IPS-20b (cell line): ENCODE data around the gene INCA1.

ENCODE experiments used
- H3K27ac ChIP-seq: one replicate; pipeline ENCODE4 v1.5.1; 2013; ENCODE audit warnings: low read length
- H3K27me3 ChIP-seq: 2 replicates; pipeline ENCODE4 v1.6.1; 2013; ENCODE audit warnings: mild to moderate bottlenecking, low read length, inconsistent platforms; ENCODE audit not compliant: insufficient read depth
- H3K36me3 ChIP-seq: 2 replicates; pipeline ENCODE4 v1.6.1; 2013; ENCODE audit warnings: low read depth, mild to moderate bottlenecking, inconsistent platforms, low read length, moderate library complexity; ENCODE audit not compliant: insufficient read depth
- H3K4me1 ChIP-seq: 2 replicates; pipeline ENCODE4 v1.6.1; 2013; ENCODE audit warnings: mild to moderate bottlenecking, control low read depth, inconsistent platforms, low read length, moderate library complexity; ENCODE audit not compliant: insufficient read depth
- H3K4me3 ChIP-seq: 2 replicates; pipeline ENCODE4 v1.5.1; 2013; ENCODE audit warnings: mild to moderate bottlenecking, low read length, inconsistent platforms
- H3K9ac ChIP-seq: 2 replicates; pipeline ENCODE4 v1.6.1; 2013; ENCODE audit warnings: low read depth, mild to moderate bottlenecking, inconsistent platforms, low read length, moderate library complexity
- H3K9me3 ChIP-seq: 2 replicates; pipeline ENCODE4 v1.6.1; 2013; ENCODE audit warnings: mild to moderate bottlenecking, low read depth, low read length, inconsistent platforms; ENCODE audit not compliant: insufficient read depth

The INCA1 gene

DNA sequence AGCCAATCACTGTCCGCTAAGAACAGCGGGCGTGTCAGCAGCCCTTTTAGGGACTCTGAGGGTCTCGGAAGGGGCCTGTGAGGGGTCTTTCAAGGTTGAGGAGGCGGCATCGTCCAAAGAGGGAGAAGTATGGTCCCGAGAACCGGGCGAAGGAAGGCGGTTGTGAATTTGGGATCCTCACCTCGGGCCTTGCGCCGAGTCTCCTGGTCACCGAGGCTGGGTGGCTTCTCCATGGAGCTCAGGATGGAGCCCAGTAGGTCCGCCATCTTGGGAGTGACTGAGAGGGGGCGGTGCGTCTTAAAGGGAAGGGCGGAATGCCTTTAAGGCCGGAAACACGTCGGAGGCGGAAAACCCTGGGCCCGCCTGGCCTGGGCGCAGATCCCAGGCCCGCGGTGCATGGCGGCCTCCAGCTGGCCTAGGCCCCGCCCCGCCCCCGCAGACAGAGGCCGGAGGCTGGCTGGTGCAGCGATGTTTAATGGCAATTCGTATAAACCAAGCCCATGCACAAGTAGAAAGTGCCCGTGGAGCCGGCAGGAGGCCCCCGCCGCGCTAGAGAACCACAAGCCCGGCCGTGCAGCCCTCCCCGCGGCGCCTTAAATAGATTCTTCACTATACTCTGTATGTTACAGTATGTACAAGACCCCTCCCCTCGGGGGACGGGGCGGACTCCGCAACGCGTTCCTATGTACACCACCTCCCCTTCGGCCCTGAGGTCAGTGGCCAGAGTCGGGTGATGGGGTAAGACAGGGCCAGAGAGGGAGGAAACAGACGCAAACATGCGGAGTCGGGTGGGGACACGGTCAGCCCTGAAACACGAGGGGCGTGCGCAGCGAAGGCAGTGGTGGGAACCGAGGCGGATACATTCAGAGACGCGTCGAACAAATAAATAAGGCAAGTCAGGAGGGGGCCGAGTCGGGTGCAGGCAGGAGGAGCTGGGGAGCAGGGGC is 29.5 kb downstream of the INCA1 start, which contains the start of gene SPAG7:
SPAG7 (minus strand) TSS at position 279 of the 947 bp plus-strand sequence; CDS start at position 266, 13 bp downstream.
- peaks cover 24% of the 10 kb centered on the region; the same call in 1 of the 2 replicates for H3K27me3 ChIP-seq
- peaks cover 8% of the 10 kb centered on the region for H3K4me1 ChIP-seq
- peak within 1 kb of the TSS; percentile 96 for H3K9ac ChIP-seq
- H3K36me3 ChIP-seq: peaks cover 21% of the 10 kb centered on the region
- no peaks in the 10 kb centered on the region for H3K9me3 ChIP-seq
- peak within 1 kb of the TSS; percentile 91 for H3K4me3 ChIP-seq
- H3K27ac ChIP-seq: peak within 1 kb of the TSS; percentile 86

DNA sequence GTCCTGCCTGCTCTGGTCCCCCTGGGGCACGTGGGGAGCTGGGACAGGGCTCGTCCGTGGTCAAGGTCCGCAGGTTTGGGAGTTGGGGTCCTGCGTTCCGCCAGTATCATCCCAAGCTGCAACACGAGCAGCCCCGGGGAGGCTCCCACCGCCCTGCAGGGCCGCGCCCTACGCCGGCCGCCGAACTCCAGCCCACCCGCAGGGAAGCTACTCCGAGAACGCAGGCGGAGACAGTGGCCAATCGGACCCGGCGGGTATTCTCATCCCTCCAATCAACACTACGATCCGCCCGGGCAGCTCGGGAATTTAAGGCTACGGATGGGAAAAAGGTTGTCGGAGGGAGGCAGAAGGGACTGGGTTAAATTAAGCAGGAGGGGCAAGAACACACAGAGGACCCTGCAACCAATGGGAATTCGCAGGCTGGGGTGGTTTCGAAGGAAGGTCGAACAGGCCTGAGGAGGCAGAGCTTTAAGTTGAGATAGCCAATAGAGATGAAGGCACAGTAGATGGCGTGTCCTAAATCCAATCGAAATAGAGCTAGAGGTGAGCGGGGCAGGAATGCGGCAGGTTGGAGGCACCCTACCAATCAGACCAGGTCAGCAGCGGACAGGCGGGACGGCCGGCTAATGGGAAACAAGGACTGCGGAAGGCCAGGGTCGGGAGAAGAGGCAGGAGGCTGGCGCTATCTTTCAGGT is 30.3 kb downstream of the INCA1 start:
- peak overlapping the region; percentile 77 for H3K27ac ChIP-seq
- H3K9ac ChIP-seq: peak overlapping the region; percentile 96
- H3K4me3 ChIP-seq: peak overlapping the region; percentile 91
- no peaks in the 10 kb centered on the region for H3K9me3 ChIP-seq
- peaks cover 8% of the 10 kb centered on the region for H3K4me1 ChIP-seq
- peaks cover 21% of the 10 kb centered on the region for H3K36me3 ChIP-seq
- H3K27me3 ChIP-seq: peaks cover 15% of the 10 kb centered on the region; the same call in 1 of the 2 replicates

DNA sequence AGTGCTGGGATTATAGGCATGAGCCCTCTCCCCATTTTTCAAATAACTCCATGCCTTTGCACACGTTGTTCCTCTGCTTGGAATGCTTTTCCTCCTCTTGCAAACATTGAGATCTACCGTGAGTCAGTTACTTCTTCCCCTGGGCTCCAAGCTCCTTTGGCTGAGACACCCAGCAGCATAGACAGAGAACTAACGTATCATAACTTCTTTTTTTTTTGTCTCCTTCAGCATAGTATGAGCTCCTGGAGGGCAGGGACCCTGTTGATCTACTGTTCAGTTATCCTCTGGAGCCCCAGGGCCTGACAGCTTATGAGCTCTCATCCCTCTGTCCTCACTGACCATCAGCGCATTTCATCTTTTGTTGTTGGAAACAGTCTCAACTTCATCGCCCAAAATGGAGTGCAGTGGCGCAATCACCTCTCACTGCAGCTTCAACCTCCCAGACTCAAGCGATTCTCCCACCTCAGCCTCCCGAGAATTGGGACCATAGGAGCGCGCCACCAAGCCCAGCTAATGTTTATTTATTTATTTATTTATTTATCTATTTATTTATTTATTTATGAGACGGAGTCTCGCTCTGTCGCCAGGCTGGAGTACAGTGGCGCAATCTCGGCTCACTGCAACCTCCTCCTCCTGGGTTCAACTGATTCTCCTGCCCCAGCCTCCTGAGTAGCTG is 31.9 kb downstream of the INCA1 start:
- Histone ChIP-seq H3K9me3 (no peaks in the 10 kb centered on the region), H3K36me3 (peaks cover 14% of the 10 kb centered on the region), H3K9ac (no peak overlapping the region), H3K4me3 (no peak overlapping the region), H3K27me3 (peaks cover 3% of the 10 kb centered on the region; the same call in 1 of the 2 replicates), H3K27ac (no peak overlapping the region), H3K4me1 (peaks cover 11% of the 10 kb centered on the region)

DNA sequence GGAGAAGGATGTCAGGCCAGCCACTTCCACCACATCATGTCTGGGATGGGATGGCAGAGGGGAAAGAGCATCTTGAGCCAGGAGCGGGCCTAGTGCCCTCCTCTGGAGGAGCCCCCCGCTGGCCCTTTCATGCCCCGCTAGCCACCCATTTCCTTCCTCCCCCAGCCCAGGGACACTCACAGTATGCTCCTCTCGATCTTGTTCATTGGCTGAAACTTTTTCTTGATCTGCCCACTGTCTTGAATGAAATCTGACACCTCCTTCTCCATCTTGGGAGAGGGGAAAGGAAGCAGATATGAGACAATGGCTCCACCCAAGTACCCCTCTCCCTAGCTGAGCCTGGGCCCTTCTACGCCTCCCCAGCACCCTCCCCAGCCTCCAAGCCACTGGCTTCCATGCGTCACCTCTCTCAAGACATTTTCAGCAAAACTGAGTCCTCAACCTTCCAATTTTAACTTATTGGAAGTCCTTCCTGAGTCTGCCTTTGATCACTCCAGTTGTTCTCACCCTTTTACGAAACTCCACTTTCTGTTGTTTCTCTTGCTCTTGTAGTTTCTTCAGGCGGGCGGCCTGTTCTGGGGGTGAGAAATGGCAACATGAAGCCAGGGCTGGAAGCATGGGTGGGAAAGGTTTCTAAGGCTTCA is 36.9 kb downstream of the INCA1 start:
- peaks cover 17% of the 10 kb centered on the region for H3K36me3 ChIP-seq
- no peak overlapping the region for H3K9ac ChIP-seq
- H3K27ac ChIP-seq: no peak overlapping the region
- H3K4me1 ChIP-seq: peaks cover 9% of the 10 kb centered on the region; the same call in 1 of the 2 replicates
- no peak overlapping the region for H3K4me3 ChIP-seq
- no peaks in the 10 kb centered on the region for H3K27me3 ChIP-seq
- H3K9me3 ChIP-seq: no peaks in the 10 kb centered on the region

DNA sequence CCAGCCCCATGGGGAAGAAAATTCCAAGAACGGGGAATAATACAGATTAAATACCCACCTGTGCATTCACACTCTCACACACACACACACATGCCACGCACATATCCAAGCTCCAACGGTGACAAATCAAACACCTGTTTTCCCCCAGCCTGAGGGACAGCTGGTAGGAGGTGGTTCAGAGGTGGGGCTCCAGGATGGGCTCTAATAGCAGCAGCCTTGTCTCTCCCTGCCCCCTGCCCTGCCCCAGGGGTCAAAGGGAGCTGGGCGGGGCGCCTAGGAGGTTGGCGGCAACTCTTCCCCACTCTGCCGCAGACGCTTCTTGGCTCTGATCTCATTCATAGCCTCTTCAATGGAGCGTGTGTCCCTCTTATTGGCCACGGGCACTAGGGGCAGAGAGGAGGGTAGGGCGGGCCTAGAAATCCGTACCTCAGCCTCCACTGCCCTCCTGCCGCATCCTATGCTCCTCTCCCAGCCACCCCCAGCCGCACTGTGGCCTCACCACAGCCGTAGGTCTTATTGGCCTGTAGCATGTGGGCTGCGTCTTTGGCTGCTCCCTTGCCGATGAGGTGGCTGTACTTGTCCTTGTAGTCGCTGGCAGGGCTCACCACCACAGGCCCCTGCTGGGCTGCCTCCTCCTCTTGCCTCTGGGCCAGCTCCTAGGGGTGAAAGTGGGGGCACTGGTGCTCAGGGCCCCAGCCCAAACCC is 37.9 kb downstream of the INCA1 start:
- Histone ChIP-seq H3K9me3 (no peaks in the 10 kb centered on the region), H3K27me3 (no peaks in the 10 kb centered on the region), H3K36me3 (peaks cover 14% of the 10 kb centered on the region; the same call in 1 of the 2 replicates), H3K27ac (no peak overlapping the region), H3K9ac (no peak overlapping the region), H3K4me3 (no peak overlapping the region), H3K4me1 (peaks cover 9% of the 10 kb centered on the region; the same call in 1 of the 2 replicates)

DNA sequence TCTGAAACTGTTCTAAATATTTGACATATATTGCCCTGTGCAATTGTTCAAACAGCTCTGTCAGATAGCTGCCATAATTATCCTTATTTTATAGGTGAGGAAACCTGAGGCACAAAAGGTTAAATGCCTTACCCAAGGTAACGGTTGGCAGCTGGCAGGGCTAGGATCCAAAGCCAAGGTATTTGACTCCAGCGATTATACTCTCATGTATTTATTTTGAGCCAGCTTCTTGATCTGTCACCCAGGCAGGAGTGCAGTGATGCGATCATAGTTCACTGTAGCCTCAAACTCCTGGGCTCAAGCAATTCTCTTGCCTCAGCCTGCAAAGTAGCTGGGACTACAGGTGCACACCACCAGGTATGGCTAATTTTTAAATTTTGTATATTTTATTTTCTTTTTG is 39.2 kb downstream of the INCA1 start:
- no peaks in the 10 kb centered on the region for H3K9me3 ChIP-seq
- H3K27ac ChIP-seq: no peak overlapping the region
- H3K27me3 ChIP-seq: no peaks in the 10 kb centered on the region
- no peak overlapping the region for H3K9ac ChIP-seq
- H3K4me3 ChIP-seq: no peak overlapping the region
- peaks cover 14% of the 10 kb centered on the region; the same call in 1 of the 2 replicates for H3K36me3 ChIP-seq
- H3K4me1 ChIP-seq: peaks cover 9% of the 10 kb centered on the region; the same call in 1 of the 2 replicates

DNA sequence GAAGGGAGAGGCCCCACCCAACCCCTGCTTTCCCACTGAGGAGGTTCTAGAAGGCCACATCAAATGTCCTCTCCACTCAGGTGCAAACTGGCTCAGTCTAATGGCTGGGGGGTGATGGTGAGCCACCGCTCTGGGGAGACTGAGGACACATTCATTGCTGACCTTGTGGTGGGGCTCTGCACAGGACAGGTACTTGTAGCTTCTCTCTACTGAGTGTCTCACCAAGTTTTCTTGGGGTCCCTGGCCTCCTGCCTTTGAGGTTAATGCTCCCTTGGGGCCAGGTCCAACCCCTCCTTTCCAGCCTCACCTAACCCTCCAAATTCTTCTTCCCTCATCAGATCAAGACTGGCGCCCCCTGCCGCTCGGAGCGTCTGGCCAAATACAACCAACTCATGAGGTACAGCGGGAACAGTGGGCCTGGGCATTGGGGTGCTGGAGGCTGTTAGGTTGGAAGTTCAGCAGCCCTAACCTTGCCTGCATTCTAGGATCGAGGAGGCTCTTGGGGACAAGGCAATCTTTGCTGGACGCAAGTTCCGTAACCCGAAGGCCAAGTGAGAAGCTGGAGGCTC is 40.7 kb downstream of the INCA1 start:
- no peak overlapping the region for H3K27ac ChIP-seq
- H3K9me3 ChIP-seq: no peaks in the 10 kb centered on the region
- H3K4me3 ChIP-seq: no peak overlapping the region
- no peaks in the 10 kb centered on the region for H3K27me3 ChIP-seq
- peaks cover 14% of the 10 kb centered on the region; the same call in 1 of the 2 replicates for H3K36me3 ChIP-seq
- H3K4me1 ChIP-seq: peaks cover 12% of the 10 kb centered on the region; the same call in 1 of the 2 replicates
- H3K9ac ChIP-seq: no peak overlapping the region

DNA sequence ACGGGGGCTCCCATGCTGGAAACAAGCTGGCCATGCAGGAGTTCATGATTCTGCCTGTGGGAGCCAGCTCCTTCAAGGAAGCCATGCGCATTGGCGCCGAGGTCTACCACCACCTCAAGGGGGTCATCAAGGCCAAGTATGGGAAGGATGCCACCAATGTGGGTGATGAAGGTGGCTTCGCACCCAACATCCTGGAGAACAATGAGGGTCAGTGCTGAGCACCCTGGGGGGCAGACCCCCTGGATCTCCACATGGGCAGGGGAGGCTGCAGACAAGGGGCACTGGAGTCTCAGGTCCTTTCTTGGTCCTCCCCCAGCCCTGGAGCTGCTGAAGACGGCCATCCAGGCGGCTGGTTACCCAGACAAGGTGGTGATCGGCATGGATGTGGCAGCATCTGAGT is 42.2 kb downstream of the INCA1 start:
- Histone ChIP-seq H3K4me3 (no peak overlapping the region), H3K9ac (no peak overlapping the region), H3K4me1 (peaks cover 15% of the 10 kb centered on the region; the same call in 1 of the 2 replicates), H3K27ac (no peak overlapping the region), H3K36me3 (peaks cover 12% of the 10 kb centered on the region; the same call in 1 of the 2 replicates), H3K9me3 (no peaks in the 10 kb centered on the region), H3K27me3 (no peaks in the 10 kb centered on the region)

DNA sequence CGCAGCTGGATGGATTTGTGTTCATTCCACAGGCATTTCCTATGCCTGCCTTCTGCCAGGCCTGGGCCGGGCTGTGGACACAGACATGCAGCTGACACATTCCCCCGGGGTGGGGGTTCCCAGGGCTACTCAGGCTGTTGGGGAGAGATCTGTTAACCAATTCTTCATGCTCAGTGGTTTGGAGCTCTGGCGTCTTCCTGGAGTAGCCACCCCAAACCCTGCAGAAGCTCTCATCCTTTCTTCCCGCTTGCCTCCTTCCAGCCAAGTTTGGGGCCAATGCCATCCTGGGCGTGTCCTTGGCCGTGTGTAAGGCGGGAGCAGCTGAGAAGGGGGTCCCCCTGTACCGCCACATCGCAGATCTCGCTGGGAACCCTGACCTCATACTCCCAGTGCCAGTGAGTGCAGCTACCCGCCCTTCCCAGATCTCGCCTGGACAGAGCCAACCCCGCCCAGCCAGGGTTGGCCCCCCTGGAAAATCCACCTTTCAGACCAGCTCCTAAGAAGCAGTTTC is 43.8 kb downstream of the INCA1 start:
- H3K27ac ChIP-seq: no peak overlapping the region
- no peaks in the 10 kb centered on the region for H3K9me3 ChIP-seq
- H3K9ac ChIP-seq: no peak overlapping the region
- peaks cover 13% of the 10 kb centered on the region; the same call in 1 of the 2 replicates for H3K4me1 ChIP-seq
- H3K27me3 ChIP-seq: no peaks in the 10 kb centered on the region
- no peaks in the 10 kb centered on the region for H3K36me3 ChIP-seq
- H3K4me3 ChIP-seq: no peak overlapping the region

DNA sequence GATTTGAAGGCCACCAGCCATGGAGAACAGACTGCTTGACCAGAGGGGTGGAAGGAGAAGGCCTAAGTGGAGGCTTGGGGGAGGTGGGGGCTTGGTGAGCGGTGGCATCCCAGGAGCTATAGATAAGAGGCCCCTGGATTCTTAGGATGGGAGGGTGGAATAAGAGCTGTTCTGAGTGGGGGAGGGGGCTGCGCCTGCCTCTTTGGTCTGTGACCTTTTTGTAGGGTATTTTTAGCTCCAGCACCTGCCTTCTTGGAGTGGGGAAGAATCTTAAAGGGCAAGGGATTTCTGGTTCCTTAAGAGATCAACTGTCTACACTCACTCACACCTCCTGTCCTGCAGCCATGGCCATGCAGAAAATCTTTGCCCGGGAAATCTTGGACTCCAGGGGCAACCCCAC is 45.8 kb downstream of the INCA1 start:
- Histone ChIP-seq H3K9ac (peak overlapping the region; percentile 99; the same call in 1 of the 2 replicates), H3K27ac (no peak overlapping the region), H3K4me3 (peak overlapping the region; percentile 89), H3K27me3 (no peaks in the 10 kb centered on the region), H3K4me1 (peaks cover 13% of the 10 kb centered on the region; the same call in 1 of the 2 replicates), H3K36me3 (peaks cover 7% of the 10 kb centered on the region), H3K9me3 (no peaks in the 10 kb centered on the region)
